ENCODE results near the gene ALKBH5. TPM values are rescaled to one million over a fixed set of nuclear protein-coding genes. Genes with fewer than 3 reads are reported as not detected.

Gene ALKBH5
- total and polyA plus RNA-seq, 2 of the 8 experiments (the other 6 are each of a cell fraction or from before 2014, with no cell fraction given): 63.7 to 86.4 TPM

DNA sequence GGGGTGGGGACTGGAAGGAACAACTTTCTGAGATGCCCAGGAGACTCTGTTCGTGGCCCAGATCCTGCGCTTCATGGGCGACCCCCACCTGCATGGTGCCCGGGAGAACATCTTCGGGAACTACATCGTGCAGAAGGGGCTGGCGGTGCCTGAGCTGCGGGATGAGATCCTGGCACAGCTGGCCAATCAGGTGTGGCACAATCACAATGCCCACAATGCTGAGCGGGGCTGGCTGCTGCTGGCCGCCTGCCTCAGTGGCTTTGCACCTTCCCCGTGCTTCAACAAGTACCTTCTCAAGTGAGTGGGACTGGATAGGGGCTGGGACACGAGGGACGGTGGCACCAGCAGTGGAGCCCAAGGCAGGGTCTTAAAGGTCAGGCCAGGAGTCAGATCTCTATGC lies 37.8 kb upstream of the ALKBH5 start:
- WGBS, 2 experiments (ENCODE audit: extremely low coverage in 1 of 2, insufficient coverage in 1 of 2, insufficient read length in 1 of 2, insufficient replicate concordance in 2 of 2, low coverage in 1 of 2, low lambda C conversion rate in 2 of 2, missing lambda C conversion rate in 1 of 2): 92% methylated on average over 13 of the region's 13 CpGs; no CpG with 5 or more reads in 1 of the 2 experiments
- Histone ChIP-seq H4K20me1 (replicated peaks in 1 of 2; ENCODE audit: control insufficient read depth in 1 of 2, insufficient read depth in 2 of 2, low read length in 2 of 2) (peaks cover 0 to under 1% of the 10 kb centered on the region in 2 experiments), H3K18ac (ENCODE audit: extremely low read depth, low read length) (no peak overlapping the region), H3K27me3 (replicated peaks in 1 of 4; ENCODE audit: control insufficient read depth in 3 of 4, extremely low read depth in 1 of 4, insufficient read depth in 3 of 4, low read length in 3 of 4) (no peaks in the 10 kb centered on the region; a peak in 2 of 7 replicates), H4K8ac (ENCODE audit: extremely low read depth, insufficient read depth, low read length) (no peak overlapping the region), H3K4me3 (ENCODE audit: extremely low read depth in 1 of 4, insufficient read depth in 2 of 4, low read depth in 3 of 4, low read length in 4 of 4) (no peak overlapping the region), H3K23ac (ENCODE audit: insufficient read length) (no peak overlapping the region), H3K79me1 (ENCODE audit: low read depth, low read length) (no peaks in the 10 kb centered on the region), H2BK20ac (ENCODE audit: low read length) (no peak overlapping the region), H3K9me3 (ENCODE audit: insufficient read depth in 2 of 2, low read depth in 1 of 2, low read length in 1 of 2) (no peaks in the 10 kb centered on the region), H3K56ac (replicated peaks; ENCODE audit: insufficient read length, low read depth, low read length) (no peak overlapping the region), H3K79me2 (ENCODE audit: control insufficient read depth in 1 of 2, insufficient read depth in 2 of 2, low read length in 2 of 2) (no peaks in the 10 kb centered on the region), H3K4me1 (replicated peaks in 1 of 4; ENCODE audit: control insufficient read depth in 3 of 4, insufficient read depth in 4 of 4, low read length in 3 of 4) (peaks cover 0 to 10% (median 6%) of the 10 kb centered on the region in 4 experiments; a peak in 5 of 7 replicates), H2AK5ac (ENCODE audit: low read depth, low read length) (no peak overlapping the region), H3K23me2 (ENCODE audit: low read depth, low read length) (no peaks in the 10 kb centered on the region), H3K27ac (ENCODE audit: low read depth, low read length) (no peak overlapping the region), H3K14ac (ENCODE audit: insufficient read length) (no peak overlapping the region), H4K5ac (ENCODE audit: insufficient read length, low read depth, low read length) (no peak overlapping the region), H2AFZ (ENCODE audit: low read length) (no peak overlapping the region), H3K4me2 (ENCODE audit: insufficient read depth in 1 of 2, low read depth in 2 of 2, low read length in 2 of 2) (no peak overlapping the region), H3K36me3 (ENCODE audit: control insufficient read depth in 2 of 4, insufficient read depth in 4 of 4, low read length in 3 of 4) (no peaks in the 10 kb centered on the region), H2BK15ac (ENCODE audit: low read length) (no peak overlapping the region), H2BK12ac (ENCODE audit: low read depth, low read length) (no peak overlapping the region), H3K9ac (replicated peaks in 1 of 4; ENCODE audit: extremely low read depth in 1 of 4, low read depth in 3 of 4, low read length in 3 of 4) (no peak overlapping the region), H4K91ac (replicated peaks; ENCODE audit: insufficient read length, low read length) (no peak overlapping the region), H2BK5ac (ENCODE audit: low read depth, low read length) (no peak overlapping the region), H2BK120ac (replicated peaks; ENCODE audit: low read depth, low read length) (no peak overlapping the region), H3K4ac (replicated peaks; ENCODE audit: insufficient read length, low read depth, low read length) (no peak overlapping the region)
- ChIA-PET POLR2A (ENCODE audit: partially characterized antibody) (interaction anchor here (1.0 to 2.1 kb wide), 4 partner anchors 10 to 122 kb away, joined by 3 to 7 read pairs (median 4); no protein-coding TSS in a partner anchor), CTCF (ENCODE audit: partially characterized antibody) (interaction anchor here (1.2 to 10.9 kb wide), 7 partner anchors 6 to 71 kb away, joined by 4 to 141 read pairs (median 4); no protein-coding TSS in a partner anchor)
- FAIRE-seq: no peak
- DNase-seq (ENCODE audit: low read depth in 1 of 2, low spot score in 2 of 2): no peak
- TF ChIP-seq EZH2 (IDR thresholded peaks at IDR 0.05; ENCODE audit: low read depth, low read length, severe bottlenecking) (no peak), EGR1 (IDR thresholded peaks at IDR 0.05; ENCODE audit: borderline replicate concordance, low read depth, low read length) (no peak), ATF3 (IDR thresholded peaks at IDR 0.05; ENCODE audit: insufficient read depth, low read depth, low read length) (no peak), NANOG (IDR thresholded peaks at IDR 0.05; ENCODE audit: insufficient read depth, low read depth, low read length, poor library complexity, severe bottlenecking) (no peak), TAF1 (IDR thresholded peaks at IDR 0.05; ENCODE audit: low read depth, low read length) (no peak), SRF (IDR thresholded peaks at IDR 0.05; ENCODE audit: low read depth, low read length) (no peak), RNF2 (IDR thresholded peaks at IDR 0.05; ENCODE audit: borderline replicate concordance, low read depth, low read length, missing control alignments, poor library complexity, severe bottlenecking) (no peak), SIX5 (IDR thresholded peaks at IDR 0.05; ENCODE audit: low read depth, low read length) (no peak), MAX (IDR thresholded peaks at IDR 0.05) (no peak)
- TF ChIP-seq, protein P1, sequence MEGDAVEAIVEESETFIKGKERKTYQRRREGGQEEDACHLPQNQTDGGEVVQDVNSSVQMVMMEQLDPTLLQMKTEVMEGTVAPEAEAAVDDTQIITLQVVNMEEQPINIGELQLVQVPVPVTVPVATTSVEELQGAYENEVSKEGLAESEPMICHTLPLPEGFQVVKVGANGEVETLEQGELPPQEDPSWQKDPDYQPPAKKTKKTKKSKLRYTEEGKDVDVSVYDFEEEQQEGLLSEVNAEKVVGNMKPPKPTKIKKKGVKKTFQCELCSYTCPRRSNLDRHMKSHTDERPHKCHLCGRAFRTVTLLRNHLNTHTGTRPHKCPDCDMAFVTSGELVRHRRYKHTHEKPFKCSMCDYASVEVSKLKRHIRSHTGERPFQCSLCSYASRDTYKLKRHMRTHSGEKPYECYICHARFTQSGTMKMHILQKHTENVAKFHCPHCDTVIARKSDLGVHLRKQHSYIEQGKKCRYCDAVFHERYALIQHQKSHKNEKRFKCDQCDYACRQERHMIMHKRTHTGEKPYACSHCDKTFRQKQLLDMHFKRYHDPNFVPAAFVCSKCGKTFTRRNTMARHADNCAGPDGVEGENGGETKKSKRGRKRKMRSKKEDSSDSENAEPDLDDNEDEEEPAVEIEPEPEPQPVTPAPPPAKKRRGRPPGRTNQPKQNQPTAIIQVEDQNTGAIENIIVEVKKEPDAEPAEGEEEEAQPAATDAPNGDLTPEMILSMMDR (IDR thresholded peaks at IDR 0.05; ENCODE audit: control extremely low read depth in 1 of 3, insufficient read depth in 1 of 3, low read depth in 1 of 3, low read length in 3 of 3): no peak
